IgD-negative memory B cell (primary cell): ENCODE results near the gene PRDM5. TPM values are rescaled to one million over a fixed set of nuclear protein-coding genes. Genes with fewer than 3 reads are reported as not detected.

Source experiments
- H3K27ac Mint-ChIP-seq, 3 donors: one replicate each; pipeline ENCODE4 v1.8.0; 2020 to 2022; ENCODE audit warnings: mild to moderate bottlenecking in 3 of 3, mixed read lengths in 3 of 3, moderate library complexity in 1 of 3
- H3K27me3 Mint-ChIP-seq: one replicate; pipeline ENCODE4 v1.8.0; 2021; ENCODE audit warnings: mixed read lengths
- H3K36me3 Mint-ChIP-seq: one replicate; pipeline ENCODE4 v1.8.0; 2020; ENCODE audit warnings: mild to moderate bottlenecking, mixed read lengths
- H3K4me1 Mint-ChIP-seq, 3 donors: one replicate each; pipeline ENCODE4 v1.8.0; 2020 to 2022; ENCODE audit warnings: mixed read lengths in 3 of 3, mild to moderate bottlenecking in 1 of 3
- H3K4me3 Mint-ChIP-seq, 4 donors: one replicate each; pipeline ENCODE4 v1.8.0; 2020 to 2022; ENCODE audit warnings: mild to moderate bottlenecking in 4 of 4, mixed read lengths in 4 of 4, moderate library complexity in 3 of 4
- H3K9me3 Mint-ChIP-seq, 3 donors: one replicate each; pipeline ENCODE4 v1.8.0; 2020 to 2021; ENCODE audit warnings: mixed read lengths in 3 of 3, mild to moderate bottlenecking in 1 of 3
- polyA plus RNA-seq: library from polyadenylated mRNA; unstranded; fragments of 300-500 nt; fragmentation: Illumina TruSeq; gene quantifications from one replicate; pipeline ENCODE4 v1.2.3, GENCODE V29; 2021

The PRDM5 gene
- not detected for polyA plus RNA-seq

GRCh38 chr4:120922381-120923206 lies at the start of gene PRDM5:
Gene PRDM5, minus strand, starts transcription at chr4:120922726. Its CDS starts 118 bp downstream, at chr4:120922608.
- peak within 1 kb of the TSS in 1 of 3 donors; percentile 64 for H3K27ac Mint-ChIP-seq
- no peaks in the 10 kb centered on the region for H3K36me3 Mint-ChIP-seq
- peak within 1 kb of the TSS in 3 of 4 donors; percentile 61 to 90 (median 67) for H3K4me3 Mint-ChIP-seq
- H3K4me1 Mint-ChIP-seq = peaks cover 0 to 11% (median 5%) of the 10 kb centered on the region in 3 donors
- H3K27me3 Mint-ChIP-seq = peaks cover 28% of the 10 kb centered on the region
- peaks cover 0 to 1% (median 1%) of the 10 kb centered on the region in 3 donors for H3K9me3 Mint-ChIP-seq

GRCh38 chr4:120971884-120972283 lies 49.4 kb upstream of the PRDM5 start:
- H3K27me3 Mint-ChIP-seq = peaks cover 5% of the 10 kb centered on the region
- H3K4me3 Mint-ChIP-seq = no peak overlapping the region
- peaks cover 3% of the 10 kb centered on the region for H3K36me3 Mint-ChIP-seq

GRCh38 chr4:120965938-120966337 lies 43.4 kb upstream of the PRDM5 start:
- Mint-ChIP-seq H3K9me3 (no peaks in the 10 kb centered on the region), H3K36me3 (peaks cover 3% of the 10 kb centered on the region), H3K4me3 (no peak overlapping the region), H3K27me3 (peaks cover 3% of the 10 kb centered on the region), H3K27ac (no peak overlapping the region), H3K4me1 (peaks cover 0 to 1% (median 0%) of the 10 kb centered on the region in 3 donors)

More at GRCh38 chr4:120971884-120972283, 49.4 kb upstream of the PRDM5 start:
- no peak overlapping the region for H3K27ac Mint-ChIP-seq
- peaks cover 0 to 1% (median 0%) of the 10 kb centered on the region in 3 donors for H3K4me1 Mint-ChIP-seq
- peaks cover 0 to 3% (median 0%) of the 10 kb centered on the region in 3 donors for H3K9me3 Mint-ChIP-seq

GRCh38 chr4:120964596-120964995 lies 42.1 kb upstream of the PRDM5 start:
- H3K27me3 Mint-ChIP-seq = peaks cover 5% of the 10 kb centered on the region

GRCh38 chr4:120963449-120963848 lies 40.9 kb upstream of the PRDM5 start:
- H3K4me3 Mint-ChIP-seq = no peak overlapping the region
- no peak overlapping the region for H3K27ac Mint-ChIP-seq
- H3K36me3 Mint-ChIP-seq = no peaks in the 10 kb centered on the region
- H3K27me3 Mint-ChIP-seq = peaks cover 2% of the 10 kb centered on the region
- H3K9me3 Mint-ChIP-seq = no peaks in the 10 kb centered on the region
- peaks cover 0 to 1% (median 0%) of the 10 kb centered on the region in 3 donors for H3K4me1 Mint-ChIP-seq

More at GRCh38 chr4:120964596-120964995, 42.1 kb upstream of the PRDM5 start:
- no peak overlapping the region for H3K27ac Mint-ChIP-seq
- no peaks in the 10 kb centered on the region for H3K9me3 Mint-ChIP-seq
- H3K36me3 Mint-ChIP-seq = peaks cover 3% of the 10 kb centered on the region
- H3K4me3 Mint-ChIP-seq = no peak overlapping the region
- H3K4me1 Mint-ChIP-seq = peaks cover 0 to 1% (median 0%) of the 10 kb centered on the region in 3 donors

GRCh38 chr4:120960656-120961267 lies 38.2 kb upstream of the PRDM5 start:
- peaks cover 2% of the 10 kb centered on the region for H3K27me3 Mint-ChIP-seq
- H3K4me1 Mint-ChIP-seq = no peaks in the 10 kb centered on the region
- H3K27ac Mint-ChIP-seq = no peak overlapping the region
- no peaks in the 10 kb centered on the region for H3K36me3 Mint-ChIP-seq
- H3K9me3 Mint-ChIP-seq = peaks cover 0 to 2% (median 0%) of the 10 kb centered on the region in 3 donors
- no peak overlapping the region for H3K4me3 Mint-ChIP-seq

- Mint-ChIP-seq H3K4me3 (no peak overlapping the region), H3K27ac (no peak overlapping the region), H3K9me3 (peaks cover 6 to 34% (median 14%) of the 10 kb centered on the region in 3 donors), H3K36me3 (no peaks in the 10 kb centered on the region), H3K27me3 (no peaks in the 10 kb centered on the region), H3K4me1 (peaks cover 0 to 1% (median 0%) of the 10 kb centered on the region in 3 donors)
These were observed 25.9 kb upstream of the PRDM5 start for GRCh38 chr4:120948382-120948781.

GRCh38 chr4:120942776-120943175 lies 20.2 kb upstream of the PRDM5 start:
- Mint-ChIP-seq H3K4me3 (no peak overlapping the region), H3K36me3 (no peaks in the 10 kb centered on the region), H3K27me3 (no peaks in the 10 kb centered on the region), H3K9me3 (peaks cover 1 to 17% (median 12%) of the 10 kb centered on the region in 3 donors), H3K4me1 (no peaks in the 10 kb centered on the region), H3K27ac (no peak overlapping the region)

GRCh38 chr4:120940547-120940946 lies 18.0 kb upstream of the PRDM5 start:
- H3K27me3 Mint-ChIP-seq = no peaks in the 10 kb centered on the region
- H3K9me3 Mint-ChIP-seq = peaks cover 0 to 12% (median 2%) of the 10 kb centered on the region in 3 donors
- peaks cover 2% of the 10 kb centered on the region for H3K36me3 Mint-ChIP-seq
- H3K4me1 Mint-ChIP-seq = peaks cover 0 to 2% (median 0%) of the 10 kb centered on the region in 3 donors
- H3K4me3 Mint-ChIP-seq = no peak overlapping the region
- no peak overlapping the region for H3K27ac Mint-ChIP-seq

GRCh38 chr4:120939693-120940092 lies 17.2 kb upstream of the PRDM5 start:
- Mint-ChIP-seq H3K4me1 (peaks cover 0 to 2% (median 0%) of the 10 kb centered on the region in 3 donors), H3K27me3 (no peaks in the 10 kb centered on the region), H3K9me3 (peaks cover 0 to 7% (median 2%) of the 10 kb centered on the region in 3 donors)

GRCh38 chr4:120929847-120930246 lies 7.3 kb upstream of the PRDM5 start:
- Mint-ChIP-seq H3K4me1 (no peaks in the 10 kb centered on the region), H3K36me3 (no peaks in the 10 kb centered on the region), H3K4me3 (no peak overlapping the region), H3K27me3 (peaks cover 3% of the 10 kb centered on the region), H3K9me3 (peaks cover 0 to 3% (median 1%) of the 10 kb centered on the region in 3 donors), H3K27ac (no peak overlapping the region)

More at GRCh38 chr4:120939693-120940092, 17.2 kb upstream of the PRDM5 start:
- no peak overlapping the region for H3K27ac Mint-ChIP-seq
- H3K36me3 Mint-ChIP-seq = peaks cover 2% of the 10 kb centered on the region
- H3K4me3 Mint-ChIP-seq = no peak overlapping the region

GRCh38 chr4:120927801-120928409 lies 5.4 kb upstream of the PRDM5 start:
- peaks cover 14% of the 10 kb centered on the region for H3K27me3 Mint-ChIP-seq
- H3K4me3 Mint-ChIP-seq = no peak overlapping the region
- peaks cover 0 to 3% (median 1%) of the 10 kb centered on the region in 3 donors for H3K9me3 Mint-ChIP-seq

GRCh38 chr4:120926358-120927025 lies 4.0 kb upstream of the PRDM5 start:
- Mint-ChIP-seq H3K4me1 (peaks cover 0 to 10% (median 5%) of the 10 kb centered on the region in 3 donors), H3K27ac (no peak overlapping the region), H3K36me3 (no peaks in the 10 kb centered on the region), H3K9me3 (peaks cover 0 to 4% (median 1%) of the 10 kb centered on the region in 3 donors), H3K4me3 (no peak overlapping the region), H3K27me3 (peaks cover 20% of the 10 kb centered on the region)

More at GRCh38 chr4:120927801-120928409, 5.4 kb upstream of the PRDM5 start:
- Mint-ChIP-seq H3K4me1 (peaks cover 0 to 5% (median 0%) of the 10 kb centered on the region in 3 donors), H3K36me3 (no peaks in the 10 kb centered on the region), H3K27ac (no peak overlapping the region)

- H3K36me3 Mint-ChIP-seq = no peaks in the 10 kb centered on the region
- peaks cover 0 to 11% (median 5%) of the 10 kb centered on the region in 3 donors for H3K4me1 Mint-ChIP-seq
- peaks cover 27% of the 10 kb centered on the region for H3K27me3 Mint-ChIP-seq
- peaks cover 0 to 1% (median 1%) of the 10 kb centered on the region in 3 donors for H3K9me3 Mint-ChIP-seq
- H3K27ac Mint-ChIP-seq = no peak overlapping the region
- no peak overlapping the region for H3K4me3 Mint-ChIP-seq
These were observed 2.4 kb upstream of the PRDM5 start for GRCh38 chr4:120924931-120925330.
